Cardiac fibroblast (primary cell): ENCODE data around the gene KCNMA1.
A peak's percentile ranks its signal among the peaks of the same experiment; 100 is the strongest.

ENCODE experiments used
- DNase-seq, 2 donors: peaks; one replicate each; pipeline versions ENCODE4 v3.0.0 to v3.0.0-alpha.2; 2010; ENCODE audit warnings: low read depth in 2 of 2
- H3K4me3 ChIP-seq, 2 donors: replicated peaks in 1 of 2; 1 replicate in 1 of 2; 2 replicates in 1 of 2; pipeline ENCODE4 v1.5.1; 2011; ENCODE audit warnings: low read depth in 2 of 2, low read length in 2 of 2, mild to moderate bottlenecking in 2 of 2, moderate library complexity in 1 of 2
- CTCF ChIP-seq: IDR thresholded peaks from one replicate; pipeline ENCODE4 v1.5.1; 2011; ENCODE audit warnings: low read depth, mild to moderate bottlenecking, low read length, inconsistent platforms

The KCNMA1 gene

DNA sequence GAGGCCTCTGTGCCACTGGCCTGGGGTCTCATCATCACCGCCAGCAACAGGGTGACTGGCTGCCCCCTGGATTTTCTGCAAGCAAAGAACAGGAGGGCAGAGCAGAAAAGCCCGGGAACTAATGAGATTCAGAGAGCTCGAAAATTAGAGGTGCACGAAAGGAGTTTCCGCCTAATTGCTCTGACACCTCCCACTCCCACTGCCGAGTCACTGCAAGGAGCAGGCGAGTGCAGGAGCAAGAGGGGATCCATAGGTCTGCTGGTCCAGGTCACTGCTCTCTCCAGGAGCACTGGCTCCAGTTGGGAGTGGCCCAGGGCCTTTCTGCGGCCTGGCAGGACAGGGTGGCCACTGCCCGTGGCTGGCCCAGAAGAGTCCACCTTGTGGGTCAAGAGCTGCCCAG, 276.2 kb downstream of the KCNMA1 start:
- no peak for TF ChIP-seq CTCF
- H3K4me3 ChIP-seq: no peak overlapping the region
- no peak for DNase-seq

- TF ChIP-seq CTCF: no peak
- no peak overlapping the region for H3K4me3 ChIP-seq
- no peak for DNase-seq
Observed at GRCh38 chr10:77360835-77361234, 276.8 kb downstream of the KCNMA1 start.

DNA sequence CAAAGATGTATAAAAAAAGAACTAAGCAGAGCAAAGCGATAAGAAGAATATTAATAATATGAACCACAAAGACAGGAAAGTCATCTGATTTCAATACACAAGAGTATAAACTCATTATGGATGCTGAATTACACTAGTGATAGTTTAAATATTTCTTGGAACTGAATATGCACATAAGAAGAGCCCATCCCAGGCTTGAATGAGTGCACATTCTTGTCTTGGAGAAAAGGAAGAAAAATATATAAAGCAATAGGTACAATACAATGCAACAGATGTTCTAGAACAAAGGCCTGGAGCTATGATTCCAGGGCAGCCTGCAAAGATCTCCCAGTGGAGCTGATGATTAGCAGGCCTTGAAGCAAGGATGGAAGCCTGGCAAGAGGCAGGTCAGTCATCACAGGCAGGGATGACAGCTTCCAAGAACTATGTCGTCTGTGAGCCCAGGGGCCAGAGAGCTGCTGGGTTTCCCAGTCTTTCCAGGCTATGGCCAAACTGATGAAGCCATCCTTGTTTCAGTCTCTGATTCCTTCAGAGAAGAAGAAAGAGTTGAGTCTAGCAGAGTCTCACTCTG, 277.6 kb downstream of the KCNMA1 start:
- peak in 1 of 2 donors; percentile 42 for DNase-seq
- no peak for TF ChIP-seq CTCF
- H3K4me3 ChIP-seq: no peak overlapping the region

- TF ChIP-seq CTCF: no peak
- no peak for DNase-seq
Observed at GRCh38 chr10:77359287-77359691, 278.3 kb downstream of the KCNMA1 start.

GRCh38 chr10:77358656-77359055, 279.0 kb downstream of the KCNMA1 start:
- no peak for DNase-seq
- no peak for TF ChIP-seq CTCF
- H3K4me3 ChIP-seq: no peak overlapping the region

More at GRCh38 chr10:77359287-77359691, 278.3 kb downstream of the KCNMA1 start:
- no peak overlapping the region for H3K4me3 ChIP-seq

DNA sequence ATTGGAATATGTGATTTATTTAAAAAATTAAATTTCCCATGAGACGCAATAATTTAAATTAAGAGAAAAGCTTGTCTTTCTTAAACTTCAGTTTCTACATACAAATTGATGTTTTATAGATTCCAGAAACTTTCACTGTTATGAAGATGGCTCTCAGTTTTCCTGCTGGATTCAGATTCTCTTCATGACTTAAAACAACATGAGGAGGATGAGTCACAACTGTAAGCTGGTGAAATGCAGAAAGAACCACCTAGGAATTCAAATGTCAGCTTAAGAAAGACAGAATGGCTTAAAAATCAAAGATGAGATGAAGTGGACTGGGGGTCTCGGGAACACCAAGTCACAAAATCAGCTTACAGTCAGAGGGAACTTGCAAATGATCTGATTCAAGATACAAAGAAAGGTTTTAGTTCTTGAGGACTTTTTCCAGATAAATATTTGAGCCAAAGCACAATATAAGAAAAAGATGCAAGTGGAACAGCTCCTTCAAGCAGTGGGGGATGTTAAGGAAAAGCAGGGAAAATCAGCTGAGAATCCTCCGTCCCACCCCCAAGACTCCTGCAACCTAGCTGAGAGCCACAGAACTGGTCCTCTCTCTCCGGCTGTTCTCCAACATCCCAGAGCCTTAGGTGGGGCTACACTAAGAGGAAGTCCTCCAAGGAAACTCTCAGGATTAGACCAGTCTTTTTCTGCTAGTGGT, 279.8 kb downstream of the KCNMA1 start:
- TF ChIP-seq CTCF: no peak
- no peak overlapping the region for H3K4me3 ChIP-seq
- peak; percentile 48 to 80 for DNase-seq

DNA sequence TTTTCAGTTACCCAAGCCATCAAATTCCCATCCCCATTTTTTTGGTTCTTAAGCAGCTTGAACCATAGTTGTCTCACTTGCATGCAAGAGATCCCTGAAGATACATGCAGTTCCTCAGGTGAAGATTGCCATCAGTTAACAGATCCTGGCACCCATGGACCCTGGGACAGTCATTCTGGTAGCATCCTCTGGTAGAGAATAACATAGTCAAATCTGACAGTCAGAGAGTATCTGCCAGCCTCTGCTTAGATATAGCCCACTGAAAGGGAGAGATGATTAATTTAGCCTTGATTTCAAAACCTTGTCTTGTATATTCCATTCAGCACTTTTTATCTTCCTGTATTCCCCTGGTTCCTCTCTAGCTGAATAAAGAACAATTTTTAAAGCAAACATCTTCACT, 280.4 kb downstream of the KCNMA1 start:
- no peak overlapping the region for H3K4me3 ChIP-seq
- DNase-seq: no peak
- TF ChIP-seq CTCF: no peak
